ENCODE data around the gene EWSR1. TPM values are rescaled to one million over a fixed set of nuclear protein-coding genes. Genes with fewer than 3 reads are reported as not detected.
"Not testable (repeated sequence)": the region's sequence is repeated elsewhere in the genome, so short reads cannot be mapped to it uniquely, and the experiment has no call there.

EWSR1 gene
- total and polyA plus RNA-seq, 2 experiments from 2014 or later, result 391 to 427 TPM

DNA sequence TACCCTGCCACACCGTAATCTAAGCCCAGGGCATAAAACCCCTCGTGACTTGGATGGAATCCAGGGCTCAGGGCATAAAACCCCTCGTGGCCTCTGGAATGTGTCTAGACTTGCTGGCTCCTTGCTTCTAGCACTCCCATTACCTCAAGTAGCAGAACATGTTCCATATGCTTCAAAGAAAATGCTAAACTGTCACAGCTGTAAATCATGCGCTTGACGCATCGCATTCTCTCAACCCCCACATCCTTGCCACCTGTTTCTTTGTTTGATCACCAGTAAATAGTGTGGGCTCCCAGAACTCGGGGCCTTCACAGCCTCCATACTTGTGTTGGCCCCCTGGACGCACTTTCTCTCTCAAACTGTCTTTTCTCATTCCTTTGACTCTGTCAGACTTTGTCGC is 27.6 kb upstream of the EWSR1 start:
- H3K9me2 ChIP-seq (ENCODE audit: insufficient read depth); H3K4me1 ChIP-seq (ENCODE audit: insufficient read depth); H3K27ac ChIP-seq (ENCODE audit: low read depth); ATAC-seq; H3K4me3 Mint-ChIP-seq; H3K4me3 ChIP-seq; H3K27me3 ChIP-seq (ENCODE audit: insufficient read depth); H3K79me2 ChIP-seq (replicated peaks; ENCODE audit: insufficient read depth); DNase-seq (ENCODE audit: low spot score); H3K4me2 ChIP-seq; H3K36me3 ChIP-seq (ENCODE audit: insufficient read depth); H2AFZ ChIP-seq; H3F3A ChIP-seq (replicated peaks; ENCODE audit: low read depth); H4K20me1 ChIP-seq (replicated peaks; ENCODE audit: insufficient read depth); H3K4me1 Mint-ChIP-seq; H3K27ac Mint-ChIP-seq; H3K27me3 Mint-ChIP-seq (ENCODE audit: insufficient read depth, low read depth, poor library complexity): not testable (repeated sequence)
- Mint-ChIP-seq H3K9me3 (peaks cover 30% of the 10 kb centered on the region), H3K36me3 (ENCODE audit: low read depth) (peaks cover 30% of the 10 kb centered on the region; the same call in 2 of the 3 replicates)

DNA sequence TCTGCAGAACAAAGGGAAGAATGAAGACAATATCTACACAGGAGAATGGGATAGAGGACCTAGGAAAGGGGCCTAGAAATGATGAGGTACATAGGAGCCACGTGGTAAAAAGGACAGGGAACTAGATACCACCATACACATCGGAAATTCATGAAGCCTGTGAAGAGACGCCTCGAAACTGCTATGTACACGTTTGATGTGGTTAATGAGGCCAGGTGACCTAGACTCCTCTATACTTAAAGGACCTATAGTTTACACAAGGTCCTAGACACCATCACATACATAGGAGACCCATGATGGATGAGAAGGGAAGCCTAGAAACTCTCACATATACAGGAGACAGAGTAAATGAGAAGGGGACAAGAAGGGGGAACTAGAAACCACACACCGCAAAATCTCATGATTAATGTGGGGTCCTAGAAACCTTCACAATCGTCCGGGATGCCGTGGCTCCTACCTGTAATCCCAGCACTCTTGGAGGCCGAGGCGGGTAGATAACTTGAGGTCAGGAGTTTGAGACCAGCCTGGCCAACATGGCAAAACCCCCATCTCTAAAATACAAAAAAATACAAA is 24.1 kb upstream of the EWSR1 start:
- peaks cover 30% of the 10 kb centered on the region for H3K9me3 Mint-ChIP-seq
- no peak overlapping the region for H2AFZ ChIP-seq
- H4K20me1 ChIP-seq (replicated peaks; ENCODE audit: insufficient read depth), result no peaks in the 10 kb centered on the region
- H3K27ac ChIP-seq (ENCODE audit: low read depth), result no peak overlapping the region
- peaks cover 8% of the 10 kb centered on the region for H3K27me3 Mint-ChIP-seq (ENCODE audit: insufficient read depth, low read depth, poor library complexity)
- no peaks in the 10 kb centered on the region for H3K79me2 ChIP-seq (replicated peaks; ENCODE audit: insufficient read depth)
- H3K4me1 ChIP-seq (ENCODE audit: insufficient read depth), result no peaks in the 10 kb centered on the region
- H3K4me1 Mint-ChIP-seq, result no peaks in the 10 kb centered on the region
- H3K27ac Mint-ChIP-seq, result no peak overlapping the region
- no peak overlapping the region for H3K4me3 ChIP-seq
- no peaks in the 10 kb centered on the region for H3F3A ChIP-seq (replicated peaks; ENCODE audit: low read depth)
- DNase-seq (ENCODE audit: low spot score) (no peak), ATAC-seq (no peak)
- peaks cover 30% of the 10 kb centered on the region; the same call in 2 of the 3 replicates for H3K36me3 Mint-ChIP-seq (ENCODE audit: low read depth)
- H3K9me2 ChIP-seq (ENCODE audit: insufficient read depth), result no peaks in the 10 kb centered on the region
- H3K36me3 ChIP-seq (ENCODE audit: insufficient read depth), result no peaks in the 10 kb centered on the region; the same call in 1 of the 2 replicates
- no peak overlapping the region for H3K4me3 Mint-ChIP-seq
- H3K4me2 ChIP-seq, result no peak overlapping the region
- no peaks in the 10 kb centered on the region for H3K27me3 ChIP-seq (ENCODE audit: insufficient read depth)
- TF ChIP-seq POLR2AphosphoS5 (IDR thresholded peaks at IDR 0.05; ENCODE audit: low read depth), result no peak
- TF ChIP-seq, protein P1, sequence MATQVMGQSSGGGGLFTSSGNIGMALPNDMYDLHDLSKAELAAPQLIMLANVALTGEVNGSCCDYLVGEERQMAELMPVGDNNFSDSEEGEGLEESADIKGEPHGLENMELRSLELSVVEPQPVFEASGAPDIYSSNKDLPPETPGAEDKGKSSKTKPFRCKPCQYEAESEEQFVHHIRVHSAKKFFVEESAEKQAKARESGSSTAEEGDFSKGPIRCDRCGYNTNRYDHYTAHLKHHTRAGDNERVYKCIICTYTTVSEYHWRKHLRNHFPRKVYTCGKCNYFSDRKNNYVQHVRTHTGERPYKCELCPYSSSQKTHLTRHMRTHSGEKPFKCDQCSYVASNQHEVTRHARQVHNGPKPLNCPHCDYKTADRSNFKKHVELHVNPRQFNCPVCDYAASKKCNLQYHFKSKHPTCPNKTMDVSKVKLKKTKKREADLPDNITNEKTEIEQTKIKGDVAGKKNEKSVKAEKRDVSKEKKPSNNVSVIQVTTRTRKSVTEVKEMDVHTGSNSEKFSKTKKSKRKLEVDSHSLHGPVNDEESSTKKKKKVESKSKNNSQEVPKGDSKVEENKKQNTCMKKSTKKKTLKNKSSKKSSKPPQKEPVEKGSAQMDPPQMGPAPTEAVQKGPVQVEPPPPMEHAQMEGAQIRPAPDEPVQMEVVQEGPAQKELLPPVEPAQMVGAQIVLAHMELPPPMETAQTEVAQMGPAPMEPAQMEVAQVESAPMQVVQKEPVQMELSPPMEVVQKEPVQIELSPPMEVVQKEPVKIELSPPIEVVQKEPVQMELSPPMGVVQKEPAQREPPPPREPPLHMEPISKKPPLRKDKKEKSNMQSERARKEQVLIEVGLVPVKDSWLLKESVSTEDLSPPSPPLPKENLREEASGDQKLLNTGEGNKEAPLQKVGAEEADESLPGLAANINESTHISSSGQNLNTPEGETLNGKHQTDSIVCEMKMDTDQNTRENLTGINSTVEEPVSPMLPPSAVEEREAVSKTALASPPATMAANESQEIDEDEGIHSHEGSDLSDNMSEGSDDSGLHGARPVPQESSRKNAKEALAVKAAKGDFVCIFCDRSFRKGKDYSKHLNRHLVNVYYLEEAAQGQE (IDR thresholded peaks at IDR 0.05; ENCODE audit: unreplicated experiment), result no peak
- TF ChIP-seq ZNF331 (CRISPR knock-in tag; IDR thresholded peaks at IDR 0.05; ENCODE audit: low read depth), result no peak
- no peak for TF ChIP-seq JUNB (IDR thresholded peaks at IDR 0.05; ENCODE audit: unreplicated experiment)
- no peak for TF ChIP-seq EZH2phosphoT487 (IDR thresholded peaks at IDR 0.05; ENCODE audit: unreplicated experiment)
- TF ChIP-seq, protein P2, sequence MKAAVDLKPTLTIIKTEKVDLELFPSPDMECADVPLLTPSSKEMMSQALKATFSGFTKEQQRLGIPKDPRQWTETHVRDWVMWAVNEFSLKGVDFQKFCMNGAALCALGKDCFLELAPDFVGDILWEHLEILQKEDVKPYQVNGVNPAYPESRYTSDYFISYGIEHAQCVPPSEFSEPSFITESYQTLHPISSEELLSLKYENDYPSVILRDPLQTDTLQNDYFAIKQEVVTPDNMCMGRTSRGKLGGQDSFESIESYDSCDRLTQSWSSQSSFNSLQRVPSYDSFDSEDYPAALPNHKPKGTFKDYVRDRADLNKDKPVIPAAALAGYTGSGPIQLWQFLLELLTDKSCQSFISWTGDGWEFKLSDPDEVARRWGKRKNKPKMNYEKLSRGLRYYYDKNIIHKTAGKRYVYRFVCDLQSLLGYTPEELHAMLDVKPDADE (IDR thresholded peaks at IDR 0.05), result no peak
- TF ChIP-seq, protein P3, sequence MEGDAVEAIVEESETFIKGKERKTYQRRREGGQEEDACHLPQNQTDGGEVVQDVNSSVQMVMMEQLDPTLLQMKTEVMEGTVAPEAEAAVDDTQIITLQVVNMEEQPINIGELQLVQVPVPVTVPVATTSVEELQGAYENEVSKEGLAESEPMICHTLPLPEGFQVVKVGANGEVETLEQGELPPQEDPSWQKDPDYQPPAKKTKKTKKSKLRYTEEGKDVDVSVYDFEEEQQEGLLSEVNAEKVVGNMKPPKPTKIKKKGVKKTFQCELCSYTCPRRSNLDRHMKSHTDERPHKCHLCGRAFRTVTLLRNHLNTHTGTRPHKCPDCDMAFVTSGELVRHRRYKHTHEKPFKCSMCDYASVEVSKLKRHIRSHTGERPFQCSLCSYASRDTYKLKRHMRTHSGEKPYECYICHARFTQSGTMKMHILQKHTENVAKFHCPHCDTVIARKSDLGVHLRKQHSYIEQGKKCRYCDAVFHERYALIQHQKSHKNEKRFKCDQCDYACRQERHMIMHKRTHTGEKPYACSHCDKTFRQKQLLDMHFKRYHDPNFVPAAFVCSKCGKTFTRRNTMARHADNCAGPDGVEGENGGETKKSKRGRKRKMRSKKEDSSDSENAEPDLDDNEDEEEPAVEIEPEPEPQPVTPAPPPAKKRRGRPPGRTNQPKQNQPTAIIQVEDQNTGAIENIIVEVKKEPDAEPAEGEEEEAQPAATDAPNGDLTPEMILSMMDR (conservative IDR thresholded peaks at IDR 0.05; ENCODE audit: low read depth in 2 of 2), result no peak
- no peak for TF ChIP-seq CREB1 (CRISPR knock-in tag; IDR thresholded peaks at IDR 0.05; ENCODE audit: low read depth)
- no peak for TF ChIP-seq STAT1 (IDR thresholded peaks at IDR 0.05; ENCODE audit: unreplicated experiment)
- TF ChIP-seq ZNF114 (CRISPR knock-in tag; IDR thresholded peaks at IDR 0.05), result no peak
- no peak for TF ChIP-seq EZH2 (IDR thresholded peaks at IDR 0.05; ENCODE audit: low read depth, unreplicated experiment)

Measured in GM23338 (cell line).